Measurements from ENCODE around the gene CORIN. TPM values are rescaled to one million over a fixed set of nuclear protein-coding genes. Genes with fewer than 3 reads are reported as not detected.

CORIN gene
- total RNA-seq, 1 donor from 2014 or later = 2.1 TPM

DNA sequence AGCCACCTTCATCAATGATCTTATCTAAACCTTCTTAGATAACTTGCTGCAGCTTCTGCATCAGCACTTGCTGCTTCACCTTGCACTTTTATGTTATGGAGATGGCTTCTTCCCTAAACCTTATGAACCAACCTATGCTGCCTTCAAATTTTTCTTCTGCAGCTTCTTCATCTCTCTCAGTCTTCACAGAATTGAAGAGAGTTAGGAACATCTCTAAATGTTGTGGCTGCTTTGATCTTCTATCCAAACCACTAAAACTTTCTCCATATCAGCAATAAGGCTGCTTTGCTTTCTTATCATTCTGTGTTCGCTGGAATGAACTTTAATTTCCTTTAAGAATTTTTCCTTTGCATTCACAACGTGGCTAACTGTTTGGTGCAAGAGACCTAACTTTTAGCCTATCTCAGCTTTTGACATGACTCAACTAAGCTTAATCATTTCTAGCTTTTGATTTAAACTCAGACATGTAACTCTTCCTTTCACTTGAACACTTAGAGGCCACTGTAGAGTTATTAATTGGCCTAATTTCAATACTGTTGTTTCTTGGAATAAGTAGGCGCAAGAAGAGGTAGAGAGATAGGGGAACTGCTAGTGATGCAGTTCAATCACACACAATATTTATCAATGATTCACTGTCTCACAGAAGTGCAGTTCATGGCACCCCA lies 36.1 kb upstream of the CORIN start:
- H3K9me3 Mint-ChIP-seq (ENCODE audit: low read depth) = peaks cover 21% of the 10 kb centered on the region

DNA sequence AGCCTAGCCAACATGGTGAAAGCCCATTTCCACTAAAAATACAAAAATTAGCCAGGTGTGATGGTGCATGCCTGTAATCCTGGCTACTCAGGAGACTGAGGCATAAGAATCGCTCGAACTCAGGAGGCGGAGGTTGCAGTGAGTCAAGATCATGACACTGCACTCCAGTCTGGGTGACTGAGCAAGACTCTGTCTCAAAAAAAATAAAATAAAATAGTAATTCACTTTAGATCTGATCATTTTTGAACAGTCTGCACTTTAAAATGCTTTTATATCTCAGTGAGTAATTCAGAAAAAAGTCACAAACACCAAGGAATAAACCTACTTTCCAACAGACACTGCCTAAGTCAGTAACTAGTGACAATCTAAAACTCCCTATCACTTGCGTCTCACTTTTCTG lies 25.6 kb upstream of the CORIN start:
- Mint-ChIP-seq H3K27me3 (ENCODE audit: low read depth) (no peaks in the 10 kb centered on the region), H3K9me3 (ENCODE audit: low read depth) (peaks cover 7% of the 10 kb centered on the region), H3K36me3 (ENCODE audit: low read depth) (peaks cover 12% of the 10 kb centered on the region), H3K27ac (ENCODE audit: unreplicated experiment) (peak overlapping the region; percentile 75), H3K4me3 (ENCODE audit: unreplicated experiment) (no peak overlapping the region), H3K4me1 (ENCODE audit: low read depth) (peaks cover 51% of the 10 kb centered on the region)
- no peak for DNase-seq (ENCODE audit: low spot score)
- TF ChIP-seq, protein P1, sequence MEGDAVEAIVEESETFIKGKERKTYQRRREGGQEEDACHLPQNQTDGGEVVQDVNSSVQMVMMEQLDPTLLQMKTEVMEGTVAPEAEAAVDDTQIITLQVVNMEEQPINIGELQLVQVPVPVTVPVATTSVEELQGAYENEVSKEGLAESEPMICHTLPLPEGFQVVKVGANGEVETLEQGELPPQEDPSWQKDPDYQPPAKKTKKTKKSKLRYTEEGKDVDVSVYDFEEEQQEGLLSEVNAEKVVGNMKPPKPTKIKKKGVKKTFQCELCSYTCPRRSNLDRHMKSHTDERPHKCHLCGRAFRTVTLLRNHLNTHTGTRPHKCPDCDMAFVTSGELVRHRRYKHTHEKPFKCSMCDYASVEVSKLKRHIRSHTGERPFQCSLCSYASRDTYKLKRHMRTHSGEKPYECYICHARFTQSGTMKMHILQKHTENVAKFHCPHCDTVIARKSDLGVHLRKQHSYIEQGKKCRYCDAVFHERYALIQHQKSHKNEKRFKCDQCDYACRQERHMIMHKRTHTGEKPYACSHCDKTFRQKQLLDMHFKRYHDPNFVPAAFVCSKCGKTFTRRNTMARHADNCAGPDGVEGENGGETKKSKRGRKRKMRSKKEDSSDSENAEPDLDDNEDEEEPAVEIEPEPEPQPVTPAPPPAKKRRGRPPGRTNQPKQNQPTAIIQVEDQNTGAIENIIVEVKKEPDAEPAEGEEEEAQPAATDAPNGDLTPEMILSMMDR (IDR thresholded peaks at IDR 0.05) = no peak

More for the DNA sequence above, 36.1 kb upstream of the CORIN start:
- DNase-seq (ENCODE audit: low spot score) = no peak
- Mint-ChIP-seq H3K36me3 (ENCODE audit: low read depth) (peaks cover 52% of the 10 kb centered on the region), H3K4me1 (ENCODE audit: low read depth) (peaks cover 4% of the 10 kb centered on the region), H3K27me3 (ENCODE audit: low read depth) (no peaks in the 10 kb centered on the region), H3K4me3 (ENCODE audit: unreplicated experiment) (no peak overlapping the region), H3K27ac (ENCODE audit: unreplicated experiment) (no peak overlapping the region)
- TF ChIP-seq, protein P1 (IDR thresholded peaks at IDR 0.05) = no peak

DNA sequence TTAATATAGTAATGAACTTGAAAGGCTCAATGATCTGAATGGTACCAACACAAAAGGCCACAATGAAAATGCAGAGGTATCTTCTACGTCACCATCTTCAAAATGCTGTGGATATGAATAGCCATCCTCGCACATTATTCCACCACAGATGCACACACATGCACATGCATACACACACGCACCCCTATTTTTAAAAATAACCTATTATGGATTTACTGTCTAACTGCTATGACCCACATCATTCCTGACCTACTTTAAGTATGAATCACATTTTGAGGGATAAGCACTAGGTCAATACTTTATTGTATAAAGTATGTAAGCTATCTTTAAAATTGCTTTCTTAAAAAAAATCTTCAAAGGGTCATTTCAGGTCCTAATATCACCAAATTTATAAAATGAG lies 24.4 kb upstream of the CORIN start:
- DNase-seq (ENCODE audit: low spot score) = no peak
- Mint-ChIP-seq H3K4me3 (ENCODE audit: unreplicated experiment) (no peak overlapping the region), H3K27ac (ENCODE audit: unreplicated experiment) (peak overlapping the region; percentile 82), H3K36me3 (ENCODE audit: low read depth) (peaks cover 9% of the 10 kb centered on the region), H3K27me3 (ENCODE audit: low read depth) (no peaks in the 10 kb centered on the region), H3K9me3 (ENCODE audit: low read depth) (peaks cover 5% of the 10 kb centered on the region), H3K4me1 (ENCODE audit: low read depth) (peaks cover 54% of the 10 kb centered on the region)
- TF ChIP-seq, protein P1 (IDR thresholded peaks at IDR 0.05) = no peak

DNA sequence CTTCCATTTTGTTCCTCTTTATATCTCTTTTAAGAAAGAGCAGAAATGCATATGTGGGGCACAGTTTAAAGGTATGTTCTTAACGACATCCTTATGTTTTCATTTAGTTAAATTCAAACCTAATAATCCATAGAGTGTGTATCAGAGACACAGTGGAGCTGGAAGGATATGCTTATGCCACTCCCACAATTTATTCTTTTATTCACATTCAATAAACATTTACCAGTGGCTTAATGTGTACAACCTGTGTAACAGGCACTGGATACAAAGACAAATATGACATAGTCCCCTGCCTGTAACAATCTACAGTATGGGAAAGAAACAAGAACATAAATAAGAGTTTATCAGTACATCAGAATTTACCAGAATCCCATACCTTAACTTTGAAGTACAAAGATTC lies 22.4 kb upstream of the CORIN start:
- peaks cover 7% of the 10 kb centered on the region for H3K36me3 Mint-ChIP-seq (ENCODE audit: low read depth)

DNA sequence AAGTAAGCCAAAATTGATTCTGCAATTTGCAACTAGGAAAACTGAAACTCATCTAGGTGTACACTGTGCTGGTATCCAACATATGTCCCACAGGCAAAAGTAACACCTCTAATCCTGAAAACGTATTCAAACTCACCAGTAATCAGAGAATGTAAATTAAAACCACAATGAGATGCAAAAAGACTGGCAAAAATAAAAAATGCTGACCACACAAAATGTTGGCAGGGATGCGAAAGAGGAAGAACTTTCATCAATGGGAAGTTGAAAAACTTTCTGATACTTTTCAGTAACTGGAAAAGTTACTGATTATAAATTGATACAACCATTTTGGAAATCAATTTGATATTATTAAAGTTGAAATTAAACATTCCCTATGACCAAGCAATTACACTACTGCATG lies 20.1 kb upstream of the CORIN start:
- peaks cover 14% of the 10 kb centered on the region for H3K36me3 Mint-ChIP-seq (ENCODE audit: low read depth)
- H3K4me3 Mint-ChIP-seq (ENCODE audit: unreplicated experiment) = no peak overlapping the region

More for the DNA sequence above, 22.4 kb upstream of the CORIN start:
- H3K4me1 Mint-ChIP-seq (ENCODE audit: low read depth) = peaks cover 44% of the 10 kb centered on the region
- TF ChIP-seq, protein P1 (IDR thresholded peaks at IDR 0.05) = no peak
- H3K27me3 Mint-ChIP-seq (ENCODE audit: low read depth) = no peaks in the 10 kb centered on the region
- H3K4me3 Mint-ChIP-seq (ENCODE audit: unreplicated experiment) = no peak overlapping the region
- H3K27ac Mint-ChIP-seq (ENCODE audit: unreplicated experiment) = no peak overlapping the region
- H3K9me3 Mint-ChIP-seq (ENCODE audit: low read depth) = no peaks in the 10 kb centered on the region
- no peak for DNase-seq (ENCODE audit: low spot score)

More for the DNA sequence above, 20.1 kb upstream of the CORIN start:
- Mint-ChIP-seq H3K27me3 (ENCODE audit: low read depth) (no peaks in the 10 kb centered on the region), H3K4me1 (ENCODE audit: low read depth) (peaks cover 35% of the 10 kb centered on the region), H3K9me3 (ENCODE audit: low read depth) (peaks cover 9% of the 10 kb centered on the region), H3K27ac (ENCODE audit: unreplicated experiment) (no peak overlapping the region)
- no peak for DNase-seq (ENCODE audit: low spot score)
- TF ChIP-seq, protein P1 (IDR thresholded peaks at IDR 0.05) = no peak
